HEK293 (cell line): Measurements from ENCODE around the gene KCNJ2.

Experiments
- CTCF ChIA-PET: fragments of 350-600 bp; formaldehyde crosslinking; extraction: SDS; loops from one replicate; lab custom pipeline; 2021; ENCODE audit warnings: antibody characterized with exemption; lab: Yijun Ruan, JAX
- POLR2A ChIA-PET: fragments of 300-600 bp; formaldehyde crosslinking; extraction: SDS; loops from one replicate; lab custom pipeline; 2020; ENCODE audit warnings: antibody characterized with exemption, inconsistent platforms; lab: Yijun Ruan, JAX
- H3K27ac ChIP-seq: fragments of 200-500 bp; sonication (Bioruptor generic); 2 replicates; pipeline ENCODE4 v1.5.1; 2014; ENCODE audit warnings: low read depth, low read length, control low read depth, inconsistent platforms; ENCODE audit errors: extremely low read depth
- H3K36me3 ChIP-seq, 2 experiments: fragments of 200-500 bp in 1 of 2; sonication (Bioruptor generic) in 1 of 2; 1 replicate in 1 of 2; 2 replicates in 1 of 2; pipeline ENCODE4 v1.5.1; 2014 to 2017; ENCODE audit warnings: inconsistent platforms in 2 of 2, low read length in 2 of 2; ENCODE audit not compliant: control insufficient read depth in 2 of 2, insufficient read depth in 1 of 2
- H3K4me1 ChIP-seq: fragments of 200-500 bp; sonication (Bioruptor generic); 2 replicates; pipeline ENCODE4 v1.5.1; 2014; ENCODE audit warnings: mild to moderate bottlenecking, low read length, inconsistent platforms; ENCODE audit not compliant: control insufficient read depth, insufficient read depth
- H3K4me3 ChIP-seq: 2 replicates; pipeline ENCODE4 v1.5.1; 2011; ENCODE audit warnings: low read depth, mild to moderate bottlenecking, control low read depth, low read length, moderate library complexity
- H3K9me3 ChIP-seq: fragments of 200-500 bp; sonication (Bioruptor generic); 2 replicates; pipeline ENCODE4 v1.5.1; 2014; ENCODE audit warnings: low read depth, low read length, inconsistent platforms; ENCODE audit not compliant: control insufficient read depth, insufficient read depth
- EGR2 ChIP-seq: fragments of 450-650 bp; formaldehyde crosslinking; IDR thresholded peaks from 2 replicates; pipeline ENCODE4 v1.5.1; 2016; ENCODE audit warnings: low read depth, missing biosample characterization, missing genetic modification characterization
- HOXC10 ChIP-seq: sonication (generic); formaldehyde crosslinking; IDR thresholded peaks from 2 replicates; pipeline ENCODE4 v1.8.1; 2023; ENCODE audit warnings: mild to moderate bottlenecking, missing genetic modification reagents
- KLF10 ChIP-seq: fragments of 450-650 bp; IDR thresholded peaks from 2 replicates; pipeline ENCODE4 v1.5.1; 2018; ENCODE audit warnings: missing biosample characterization, mild to moderate bottlenecking, missing genetic modification characterization
- OSR2 ChIP-seq: fragments of 450-650 bp; formaldehyde crosslinking; IDR thresholded peaks from 2 replicates; pipeline ENCODE4 v1.5.1; 2016; ENCODE audit warnings: missing biosample characterization, missing genetic modification characterization
- PRDM6 ChIP-seq: fragments of 450-650 bp; formaldehyde crosslinking; IDR thresholded peaks from 2 replicates; pipeline ENCODE4 v1.5.1; 2017; ENCODE audit warnings: missing biosample characterization, missing genetic modification characterization
- WT1 ChIP-seq: fragments of 450-650 bp; formaldehyde crosslinking; IDR thresholded peaks from 2 replicates; pipeline ENCODE4 v1.5.1; 2016; ENCODE audit warnings: missing biosample characterization, missing genetic modification characterization
- ZBTB48 ChIP-seq: fragments of 450-650 bp; formaldehyde crosslinking; IDR thresholded peaks from 2 replicates; pipeline ENCODE4 v1.5.1; 2016; ENCODE audit warnings: missing biosample characterization, missing genetic modification characterization
- ZBTB6 ChIP-seq: fragments of 450-650 bp; formaldehyde crosslinking; IDR thresholded peaks from 2 replicates; pipeline ENCODE4 v1.5.1; 2017; ENCODE audit warnings: missing biosample characterization, missing genetic modification characterization
- ZBTB7A ChIP-seq: fragments of 450-650 bp; formaldehyde crosslinking; IDR thresholded peaks from 2 replicates; pipeline ENCODE4 v1.5.1; 2016; ENCODE audit warnings: low read depth, missing biosample characterization, missing genetic modification characterization
- ZBTB8A ChIP-seq: fragments of 450-650 bp; formaldehyde crosslinking; IDR thresholded peaks from 2 replicates; pipeline ENCODE4 v1.5.1; 2016; ENCODE audit warnings: missing biosample characterization, missing genetic modification characterization
- ZNF114 ChIP-seq: fragments of 450-650 bp; formaldehyde crosslinking; IDR thresholded peaks from 2 replicates; pipeline ENCODE4 v1.5.0; 2017; ENCODE audit warnings: missing biosample characterization, missing genetic modification characterization
- ZNF184 ChIP-seq: fragments of 450-650 bp; IDR thresholded peaks from 2 replicates; pipeline ENCODE4 v1.5.1; 2018; ENCODE audit warnings: missing biosample characterization, mild to moderate bottlenecking, missing genetic modification characterization
- ZNF211 ChIP-seq: fragments of 450-650 bp; formaldehyde crosslinking; IDR thresholded peaks from 2 replicates; pipeline ENCODE4 v1.5.1; 2016; ENCODE audit warnings: low read depth, missing biosample characterization, missing genetic modification characterization
- ZNF391 ChIP-seq: fragments of 450-650 bp; formaldehyde crosslinking; IDR thresholded peaks from 2 replicates; pipeline ENCODE4 v1.5.1; 2016; ENCODE audit warnings: low read depth, missing biosample characterization, missing genetic modification characterization, borderline replicate concordance
- ZNF394 ChIP-seq: fragments of 450-650 bp; formaldehyde crosslinking; IDR thresholded peaks from 2 replicates; pipeline ENCODE4 v1.5.1; 2016; ENCODE audit warnings: missing biosample characterization, missing genetic modification characterization, mild to moderate bottlenecking, moderate library complexity, borderline replicate concordance
- ZNF544 ChIP-seq: fragments of 450-650 bp; formaldehyde crosslinking; IDR thresholded peaks from 2 replicates; pipeline ENCODE4 v1.5.0; 2017; ENCODE audit warnings: missing biosample characterization, missing genetic modification characterization
- ZNF548 ChIP-seq: fragments of 450-650 bp; formaldehyde crosslinking; IDR thresholded peaks from 2 replicates; pipeline ENCODE4 v1.5.1; 2016; ENCODE audit warnings: missing biosample characterization, missing genetic modification characterization
- ZNF555 ChIP-seq: fragments of 450-650 bp; formaldehyde crosslinking; conservative IDR thresholded peaks from 2 replicates; pipeline ENCODE4 v1.5.1; 2017; ENCODE audit warnings: missing biosample characterization, mild to moderate bottlenecking, missing genetic modification characterization, inconsistent platforms
- ZNF571 ChIP-seq: fragments of 450-650 bp; formaldehyde crosslinking; IDR thresholded peaks from 2 replicates; pipeline ENCODE4 v1.5.0; 2017; ENCODE audit warnings: missing biosample characterization, missing genetic modification characterization
- ZNF610 ChIP-seq: fragments of 450-650 bp; formaldehyde crosslinking; IDR thresholded peaks from 2 replicates; pipeline ENCODE4 v1.5.1; 2016; ENCODE audit warnings: missing biosample characterization, missing genetic modification characterization, borderline replicate concordance
- ZNF645 ChIP-seq: fragments of 450-650 bp; formaldehyde crosslinking; IDR thresholded peaks from 2 replicates; pipeline ENCODE4; 2016; ENCODE audit warnings: missing biosample characterization, missing genetic modification characterization
- ZNF654 ChIP-seq: fragments of 450-650 bp; formaldehyde crosslinking; IDR thresholded peaks from 2 replicates; pipeline ENCODE4 v1.5.1; 2016; ENCODE audit warnings: low read depth, missing biosample characterization, missing genetic modification characterization
- ZNF777 ChIP-seq: fragments of 450-650 bp; formaldehyde crosslinking; IDR thresholded peaks from 2 replicates; pipeline ENCODE4 v1.5.1; 2017; ENCODE audit warnings: missing biosample characterization, missing genetic modification characterization, borderline replicate concordance
- ZNF792 ChIP-seq: fragments of 450-650 bp; formaldehyde crosslinking; IDR thresholded peaks from 2 replicates; pipeline ENCODE4 v1.5.1; 2016; ENCODE audit warnings: missing biosample characterization, missing genetic modification characterization
- ZSCAN18 ChIP-seq: fragments of 450-650 bp; formaldehyde crosslinking; IDR thresholded peaks from 2 replicates; pipeline ENCODE4 v1.5.1; 2016; ENCODE audit warnings: missing biosample characterization, missing genetic modification characterization
- ZSCAN30 ChIP-seq: fragments of 450-650 bp; IDR thresholded peaks from 2 replicates; pipeline ENCODE4 v1.5.1; 2018; ENCODE audit warnings: missing biosample characterization, mild to moderate bottlenecking, missing genetic modification characterization, moderate library complexity

Gene KCNJ2

GRCh38 chr17:70201872-70202419 is 32.6 kb downstream of the KCNJ2 start:
- no peaks in the 10 kb centered on the region for H3K36me3 ChIP-seq
- CTCF ChIA-PET, result interaction anchor here (0.6 to 0.8 kb wide), 2 partner anchors 40 to 201 kb away, joined by 3 read pairs; no protein-coding TSS in a partner anchor
- TF ChIP-seq ZNF548 (tag by site-specific recombination) (no peak), PRDM6 (tag by site-specific recombination) (peak; percentile 24; the same call in 1 of the 2 replicates)
- no peak overlapping the region for H3K4me3 ChIP-seq
- no peaks in the 10 kb centered on the region for H3K9me3 ChIP-seq
- no peaks in the 10 kb centered on the region for H3K4me1 ChIP-seq
- POLR2A ChIA-PET, result no interaction called here
- no peak overlapping the region for H3K27ac ChIP-seq

DNA sequence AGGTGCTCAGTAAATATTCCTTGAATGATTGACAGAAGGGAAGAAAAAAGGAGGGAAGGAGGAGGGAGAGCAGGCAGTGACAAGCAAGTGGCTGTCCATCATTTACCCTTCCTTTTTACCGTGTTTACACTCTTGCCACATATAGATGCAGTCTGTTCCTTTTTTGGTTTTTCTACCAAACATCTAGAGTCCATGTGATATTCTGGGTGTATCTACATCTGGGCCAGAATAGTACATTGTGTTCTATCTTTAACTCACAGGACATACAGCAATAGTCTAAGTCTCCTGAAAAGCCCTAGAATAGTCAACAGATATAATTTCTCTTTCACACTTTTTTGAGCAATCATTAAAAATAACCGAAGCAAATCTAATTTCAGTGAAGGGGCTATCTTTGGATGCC is 33.5 kb downstream of the KCNJ2 start:
- POLR2A ChIA-PET, result no interaction called here
- CTCF ChIA-PET, result no interaction called here

GRCh38 chr17:70204431-70204830 is 35.1 kb downstream of the KCNJ2 start:
- no peaks in the 10 kb centered on the region for H3K9me3 ChIP-seq
- TF ChIP-seq KLF10 (tag by site-specific recombination), result no peak
- no peak for TF ChIP-seq ZBTB48 (tag by site-specific recombination)
- no peak for TF ChIP-seq EGR2 (tag by site-specific recombination)
- TF ChIP-seq ZNF571, result no peak
- TF ChIP-seq ZNF645, result no peak
- TF ChIP-seq ZNF792 (tag by site-specific recombination), result no peak
- no peak for TF ChIP-seq ZNF184 (tag by site-specific recombination)
- no peak for TF ChIP-seq ZNF654 (tag by site-specific recombination)
- TF ChIP-seq ZNF211, result no peak
- no peak for TF ChIP-seq ZNF777
- no peak for TF ChIP-seq ZNF610 (tag by site-specific recombination)
- TF ChIP-seq ZSCAN18 (tag by site-specific recombination), result no peak
- TF ChIP-seq ZNF114 (tag by site-specific recombination), result no peak
- no peak for TF ChIP-seq ZBTB6 (tag by site-specific recombination)
- TF ChIP-seq ZNF394, result no peak
- TF ChIP-seq ZBTB7A (tag by site-specific recombination), result no peak
- TF ChIP-seq, all 188 proteins: peak for 0
- Histone ChIP-seq H3K4me1 (no peaks in the 10 kb centered on the region), H3K4me3 (no peak overlapping the region), H3K36me3 (no peaks in the 10 kb centered on the region), H3K27ac (no peak overlapping the region)
- POLR2A ChIA-PET, result no interaction called here
- CTCF ChIA-PET, result interaction anchor here (0.6 kb wide), 1 partner anchor 38 kb away, joined by 3 read pairs; no protein-coding TSS in a partner anchor

More for the DNA sequence above, 33.5 kb downstream of the KCNJ2 start:
- TF ChIP-seq ZBTB48 (tag by site-specific recombination) (no peak), ZNF211 (no peak), WT1 (tag by site-specific recombination) (no peak), ZBTB8A (no peak), ZNF544 (tag by site-specific recombination) (no peak), HOXC10 (CRISPR knock-in tag) (no peak), ZNF555 (no peak), ZNF391 (tag by site-specific recombination) (no peak), ZSCAN30 (tag by site-specific recombination) (no peak), OSR2 (no peak)
- H3K36me3 ChIP-seq, result no peaks in the 10 kb centered on the region
- no peak overlapping the region for H3K27ac ChIP-seq
- H3K9me3 ChIP-seq, result no peaks in the 10 kb centered on the region
- no peak overlapping the region for H3K4me3 ChIP-seq
- H3K4me1 ChIP-seq, result no peaks in the 10 kb centered on the region
